HFF-Myc (cell line): ENCODE measurements around the gene SYT15.

ENCODE experiments used
- DNase-seq: peaks from one replicate; pipeline ENCODE4 v3.0.0-alpha.2; 2011; ENCODE audit warnings: low read depth; ENCODE audit errors: extremely low read depth
- H3K4me3 ChIP-seq: replicated peaks from 2 replicates; pipeline ENCODE4 v1.5.1; 2011; ENCODE audit warnings: low read depth, mild to moderate bottlenecking, control low read depth, low read length
- TF ChIP-seq, protein P1 (sequence below): IDR thresholded peaks from 2 replicates; pipeline ENCODE4 v1.5.1; 2012; ENCODE audit warnings: mild to moderate bottlenecking, low read depth, low read length, control low read depth; ENCODE audit errors: missing control alignments

The SYT15 gene

DNA sequence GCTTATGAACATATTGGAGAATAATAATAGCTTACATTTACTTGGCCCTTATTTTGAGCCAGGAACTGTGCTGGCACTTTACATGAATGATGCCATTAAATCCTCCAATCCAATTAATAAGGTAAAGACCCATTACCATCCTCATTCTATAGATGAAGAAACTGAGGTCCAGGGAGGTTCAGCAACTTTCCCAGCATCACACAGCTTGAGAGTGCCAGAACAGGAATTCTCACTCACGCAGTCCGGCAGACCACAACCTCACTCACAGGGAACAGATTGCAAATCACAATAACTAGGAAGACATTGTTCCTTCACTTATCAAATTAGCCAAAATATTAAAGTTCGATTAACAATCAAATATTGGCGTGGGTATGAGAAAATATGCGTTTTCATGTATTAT is 40.8 kb upstream of the SYT15 start:
- TF ChIP-seq, protein P1, sequence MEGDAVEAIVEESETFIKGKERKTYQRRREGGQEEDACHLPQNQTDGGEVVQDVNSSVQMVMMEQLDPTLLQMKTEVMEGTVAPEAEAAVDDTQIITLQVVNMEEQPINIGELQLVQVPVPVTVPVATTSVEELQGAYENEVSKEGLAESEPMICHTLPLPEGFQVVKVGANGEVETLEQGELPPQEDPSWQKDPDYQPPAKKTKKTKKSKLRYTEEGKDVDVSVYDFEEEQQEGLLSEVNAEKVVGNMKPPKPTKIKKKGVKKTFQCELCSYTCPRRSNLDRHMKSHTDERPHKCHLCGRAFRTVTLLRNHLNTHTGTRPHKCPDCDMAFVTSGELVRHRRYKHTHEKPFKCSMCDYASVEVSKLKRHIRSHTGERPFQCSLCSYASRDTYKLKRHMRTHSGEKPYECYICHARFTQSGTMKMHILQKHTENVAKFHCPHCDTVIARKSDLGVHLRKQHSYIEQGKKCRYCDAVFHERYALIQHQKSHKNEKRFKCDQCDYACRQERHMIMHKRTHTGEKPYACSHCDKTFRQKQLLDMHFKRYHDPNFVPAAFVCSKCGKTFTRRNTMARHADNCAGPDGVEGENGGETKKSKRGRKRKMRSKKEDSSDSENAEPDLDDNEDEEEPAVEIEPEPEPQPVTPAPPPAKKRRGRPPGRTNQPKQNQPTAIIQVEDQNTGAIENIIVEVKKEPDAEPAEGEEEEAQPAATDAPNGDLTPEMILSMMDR = no peak
- H3K4me3 ChIP-seq = no peak overlapping the region
- no peak for DNase-seq

DNA sequence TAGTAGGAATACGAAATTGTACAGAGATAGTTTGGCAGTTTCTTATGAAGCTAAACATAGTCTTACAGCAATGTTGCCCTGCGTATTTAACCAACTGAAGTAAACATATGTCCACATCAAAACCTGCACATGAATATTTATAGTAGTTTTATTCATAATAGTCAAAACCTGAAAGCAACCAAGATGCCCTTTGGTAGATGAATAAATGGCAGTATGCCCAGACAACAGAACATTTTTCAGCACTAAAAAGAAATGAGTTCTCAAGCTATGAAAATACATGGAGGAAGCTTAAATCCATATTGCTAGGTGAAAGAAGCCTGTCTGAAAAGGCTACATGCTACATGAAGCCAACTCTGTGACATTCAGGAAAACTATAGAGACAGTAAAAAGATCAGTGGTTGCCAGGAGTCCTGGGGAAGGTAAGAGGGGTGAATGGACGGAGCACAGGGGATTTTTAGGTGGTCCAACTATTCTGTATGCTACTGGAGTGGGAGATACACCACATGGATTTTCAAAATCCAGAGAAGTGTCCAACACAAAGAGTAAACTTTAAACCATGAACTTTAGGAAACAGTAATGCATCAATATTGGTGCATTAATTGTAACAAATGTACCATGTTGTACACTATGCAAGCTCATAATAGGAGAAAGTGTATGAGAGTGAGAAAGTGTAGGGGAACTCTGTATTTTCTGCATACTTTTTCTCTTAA is 40.1 kb upstream of the SYT15 start:
- H3K4me3 ChIP-seq = no peak overlapping the region
- TF ChIP-seq, protein P1 = no peak
- no peak for DNase-seq

DNA sequence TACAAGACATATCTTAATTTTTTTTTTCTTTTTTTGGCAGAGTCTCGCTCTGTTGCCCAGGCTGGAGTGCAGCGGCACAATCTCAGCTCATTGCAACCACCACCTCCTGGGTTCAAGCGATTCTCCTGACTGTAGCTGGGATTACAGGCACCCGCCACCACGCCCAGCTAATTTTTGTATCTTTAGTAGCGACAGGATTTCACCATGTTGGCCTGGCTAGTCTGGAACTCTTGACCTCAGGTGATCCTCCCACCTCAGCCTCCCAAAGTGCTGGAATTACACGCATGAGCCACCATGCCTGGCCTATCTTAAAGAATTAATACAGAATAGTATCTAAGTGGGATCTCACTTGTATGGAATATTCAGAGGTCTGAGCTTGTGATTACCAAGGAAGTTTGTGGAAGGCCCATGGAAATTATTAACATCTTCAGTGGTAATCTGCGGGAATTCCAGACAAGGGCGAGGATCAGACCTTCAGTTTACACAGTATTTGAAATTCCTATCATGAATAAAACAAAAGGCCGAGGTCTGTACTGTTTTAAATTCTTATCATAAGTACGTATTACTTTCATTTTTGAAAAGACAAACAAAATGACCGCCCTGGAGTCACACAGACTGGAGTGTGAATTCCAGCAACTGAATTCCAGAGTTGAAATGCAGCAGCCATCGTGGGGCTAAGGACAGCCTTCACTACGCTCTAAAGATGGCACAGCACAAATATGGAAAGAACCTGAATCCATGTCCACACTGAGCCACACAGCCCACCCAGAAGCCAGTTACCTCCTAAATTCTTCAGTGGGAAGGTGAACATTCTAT is 39.1 kb upstream of the SYT15 start:
- H3K4me3 ChIP-seq = no peak overlapping the region
- DNase-seq = no peak
- TF ChIP-seq, protein P1 = no peak

DNA sequence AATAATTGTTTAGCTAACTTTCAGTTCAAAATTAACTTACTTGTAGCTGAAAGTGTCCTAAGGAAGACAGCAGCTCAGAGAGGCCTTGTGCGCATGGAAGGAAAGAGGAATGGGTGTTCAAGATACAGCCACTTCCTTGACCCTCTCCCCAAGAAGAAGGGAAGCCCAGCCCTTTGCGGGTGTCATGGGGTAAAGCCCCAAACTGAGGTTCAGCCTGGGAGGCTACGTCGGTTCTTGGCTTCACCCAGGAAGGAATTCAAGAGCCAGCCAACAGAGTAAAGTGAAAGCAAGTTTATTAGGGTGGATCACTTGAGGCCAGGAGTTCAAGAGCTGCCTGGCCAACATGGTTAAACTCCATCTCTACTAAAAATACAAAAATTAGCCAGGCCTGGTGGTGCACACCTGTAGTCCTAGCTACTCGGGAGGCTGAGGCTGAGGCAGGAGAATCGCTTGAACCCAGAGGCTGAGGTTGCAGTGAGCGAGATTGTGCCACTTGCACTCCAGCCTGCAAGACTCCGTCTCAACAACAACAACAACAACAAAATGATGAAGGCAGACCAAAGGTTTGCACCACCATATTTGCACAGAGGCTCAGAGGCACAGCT is 38.4 kb upstream of the SYT15 start:
- no peak for DNase-seq
- TF ChIP-seq, protein P1 = no peak
- no peak overlapping the region for H3K4me3 ChIP-seq

DNA sequence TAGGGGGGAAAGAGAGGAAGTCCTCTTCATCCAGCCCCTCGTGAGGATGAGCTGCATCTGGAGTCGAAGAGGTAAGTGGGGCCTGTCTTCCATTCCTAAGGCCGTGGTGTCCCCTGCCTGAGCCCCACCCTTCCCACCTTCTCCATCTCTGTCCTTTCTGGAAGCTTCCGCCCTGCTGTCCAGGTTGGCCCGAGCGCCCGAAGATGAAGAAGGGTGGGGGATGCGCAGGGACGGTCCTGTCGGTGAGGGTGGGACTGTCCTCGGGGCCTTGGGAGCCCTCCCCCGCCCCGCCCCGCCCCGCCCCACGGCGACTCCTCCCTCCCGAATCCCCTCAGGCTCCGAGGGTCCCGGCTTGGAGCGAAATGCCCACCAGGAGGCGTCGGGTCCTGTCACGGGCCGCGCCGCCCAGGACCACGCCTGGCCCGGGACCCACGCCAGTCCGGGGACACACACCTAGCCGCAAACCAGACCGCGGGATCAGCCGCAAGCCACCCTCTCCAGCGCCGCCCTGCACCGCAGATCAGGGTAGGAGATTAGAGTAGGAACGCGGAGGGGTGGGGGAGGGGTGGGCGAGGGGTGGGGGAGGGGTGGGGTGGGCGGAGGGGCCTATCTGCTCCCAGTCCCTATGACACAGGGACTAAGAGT is 37.8 kb upstream of the SYT15 start:
- no peak for DNase-seq
- no peak overlapping the region for H3K4me3 ChIP-seq
- TF ChIP-seq, protein P1 = peak; percentile 19

DNA sequence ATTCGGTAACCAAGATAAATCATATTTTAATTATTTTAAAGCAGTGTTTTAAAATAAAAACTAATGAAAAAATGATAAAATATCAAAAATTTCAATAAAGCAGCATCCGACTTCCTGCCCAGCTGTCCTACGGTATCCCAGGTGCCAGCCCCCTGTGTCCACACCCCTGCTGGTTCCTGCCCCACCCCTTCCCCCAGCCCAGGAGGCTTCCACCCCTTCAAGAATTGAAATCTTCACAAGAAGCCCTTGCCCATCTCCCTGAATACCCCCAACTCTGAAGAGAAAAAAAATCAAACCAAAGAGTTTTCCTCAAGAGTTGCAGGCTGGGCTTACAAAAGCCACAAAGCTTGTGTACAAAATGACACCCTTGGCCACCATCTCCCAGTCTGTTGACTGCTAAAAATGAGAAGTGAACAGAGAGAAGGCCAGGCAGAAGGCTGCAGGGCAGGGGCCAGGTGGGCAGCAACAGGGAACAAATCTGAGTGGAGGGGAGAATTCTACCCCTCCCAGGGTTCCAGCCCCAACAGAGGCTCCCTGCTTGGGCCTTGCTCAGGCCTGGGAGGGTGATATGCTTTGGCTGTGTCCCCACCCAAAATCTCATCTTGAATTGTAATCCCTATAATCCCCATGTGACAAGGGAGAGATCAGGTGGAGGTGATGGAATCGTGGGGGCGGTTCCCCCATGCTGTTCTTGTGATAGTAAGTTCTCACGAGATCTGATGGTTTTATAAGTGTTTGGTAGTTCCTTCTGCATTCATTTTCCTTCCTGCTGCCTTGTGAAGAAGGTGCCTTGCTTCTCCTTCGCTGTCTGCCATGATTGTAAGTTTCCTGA is 37.0 kb upstream of the SYT15 start:
- DNase-seq = no peak
- H3K4me3 ChIP-seq = no peak overlapping the region
- TF ChIP-seq, protein P1 = no peak
